GM23248 (cell line): ENCODE measurements around the gene LDLRAD3.

Experiments
- EZH2 ChIP-seq: fragments of 200-600 bp; sonication (generic); IDR thresholded peaks from 2 replicates; pipeline ENCODE4 v1.6.1; 2018; ENCODE audit warnings: antibody characterized with exemption, mild to moderate bottlenecking; ENCODE audit not compliant: insufficient read depth, poor library complexity, severe bottlenecking
- EZH2phosphoT487 ChIP-seq: fragments of 200-600 bp; sonication (generic); IDR thresholded peaks from 2 replicates; pipeline ENCODE4 v1.6.1; 2018; ENCODE audit warnings: antibody characterized with exemption, moderate library complexity, mild to moderate bottlenecking, low read depth; ENCODE audit not compliant: insufficient read depth

- TF ChIP-seq EZH2phosphoT487, result no peak
- TF ChIP-seq EZH2, result no peak
Observed at GRCh38 chr11:35950082-35950481, 6.2 kb downstream of the LDLRAD3 start.
